Upper lobe of left lung (tissue), 4 donors: ENCODE results near the gene TMEM225B.

Experiments used
- POLR2A ChIP-seq, 4 donors: fragments of 450-650 bp; IDR thresholded peaks; one replicate each; pipeline ENCODE4 v1.5.1; 2016 to 2017; ENCODE audit warnings: antibody characterized with exemption in 4 of 4, mild to moderate bottlenecking in 2 of 4
- TF ChIP-seq, protein P1 (sequence below), 6 experiments: fragments of 450-650 bp in 4 of 6; fragments of 200-600 bp in 2 of 6; sonication (generic) in 2 of 6; IDR thresholded peaks; one replicate each; pipeline ENCODE4 v1.5.1; 2016 to 2019; ENCODE audit warnings: antibody characterized with exemption in 6 of 6

DNA sequence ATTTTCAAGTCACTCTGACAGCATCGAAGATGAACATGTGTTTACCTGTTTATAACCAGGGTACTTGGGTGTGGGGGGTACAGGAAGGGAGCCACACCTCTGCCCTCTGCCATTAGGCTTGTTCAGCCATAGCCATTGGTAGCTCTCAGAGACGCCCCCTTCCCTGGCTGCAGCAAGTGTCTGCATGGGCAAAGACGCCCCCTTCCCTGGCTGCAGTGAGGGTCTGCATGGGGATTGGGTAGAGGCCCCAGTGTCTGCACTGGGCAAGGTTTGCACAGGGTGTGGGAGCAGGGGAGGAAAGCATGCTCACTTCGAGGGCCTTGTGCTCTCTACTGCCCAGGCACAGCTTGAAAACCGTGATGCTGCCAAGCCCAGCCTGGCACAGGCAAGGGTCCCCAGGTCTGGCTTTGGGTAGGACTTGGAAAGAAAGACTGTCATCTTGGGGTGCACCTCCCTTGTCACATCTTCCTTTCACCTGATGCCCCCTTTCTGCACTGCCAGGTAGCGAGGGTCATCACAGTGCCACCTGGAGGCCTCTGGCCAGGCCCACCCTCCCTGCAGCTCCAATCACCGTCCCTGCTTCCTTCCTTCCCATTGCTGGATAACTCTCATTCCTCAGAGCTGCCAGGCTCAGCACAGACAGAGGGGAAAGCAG lies 3.7 kb downstream of the TMEM225B start:
- no peak for TF ChIP-seq POLR2A (IDR thresholded peaks at IDR 0.05)
- TF ChIP-seq, protein P1, sequence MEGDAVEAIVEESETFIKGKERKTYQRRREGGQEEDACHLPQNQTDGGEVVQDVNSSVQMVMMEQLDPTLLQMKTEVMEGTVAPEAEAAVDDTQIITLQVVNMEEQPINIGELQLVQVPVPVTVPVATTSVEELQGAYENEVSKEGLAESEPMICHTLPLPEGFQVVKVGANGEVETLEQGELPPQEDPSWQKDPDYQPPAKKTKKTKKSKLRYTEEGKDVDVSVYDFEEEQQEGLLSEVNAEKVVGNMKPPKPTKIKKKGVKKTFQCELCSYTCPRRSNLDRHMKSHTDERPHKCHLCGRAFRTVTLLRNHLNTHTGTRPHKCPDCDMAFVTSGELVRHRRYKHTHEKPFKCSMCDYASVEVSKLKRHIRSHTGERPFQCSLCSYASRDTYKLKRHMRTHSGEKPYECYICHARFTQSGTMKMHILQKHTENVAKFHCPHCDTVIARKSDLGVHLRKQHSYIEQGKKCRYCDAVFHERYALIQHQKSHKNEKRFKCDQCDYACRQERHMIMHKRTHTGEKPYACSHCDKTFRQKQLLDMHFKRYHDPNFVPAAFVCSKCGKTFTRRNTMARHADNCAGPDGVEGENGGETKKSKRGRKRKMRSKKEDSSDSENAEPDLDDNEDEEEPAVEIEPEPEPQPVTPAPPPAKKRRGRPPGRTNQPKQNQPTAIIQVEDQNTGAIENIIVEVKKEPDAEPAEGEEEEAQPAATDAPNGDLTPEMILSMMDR (IDR thresholded peaks at IDR 0.05): no peak
